Measurements from ENCODE around the gene NDUFA8.
"Not testable (repeated sequence)": the region's sequence is repeated elsewhere in the genome, so short reads cannot be mapped to it uniquely, and the experiment has no call there.

NDUFA8 gene

DNA sequence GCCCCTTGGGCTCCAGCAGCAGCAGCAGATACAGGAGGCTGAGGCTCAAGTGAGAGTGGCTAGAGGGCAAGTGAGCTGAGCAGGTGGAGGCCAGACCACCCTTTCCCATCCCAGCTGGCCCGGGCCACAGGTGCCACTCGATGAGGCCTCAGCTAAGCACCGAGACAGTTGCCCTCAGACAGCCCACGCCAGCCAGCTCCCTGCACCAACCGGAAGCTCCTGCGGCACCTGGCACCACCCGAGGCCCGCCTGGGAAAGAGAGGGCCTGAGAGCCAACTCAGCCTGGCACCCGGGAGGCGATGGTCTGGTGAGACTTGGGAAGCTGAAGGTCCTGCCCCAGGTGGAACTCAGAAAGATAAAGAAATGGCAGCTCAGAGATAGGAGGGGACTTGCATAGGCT is 38.2 kb downstream of the NDUFA8 start:
- DNase-seq (ENCODE audit: low read depth in 2 of 2) = no peak

DNA sequence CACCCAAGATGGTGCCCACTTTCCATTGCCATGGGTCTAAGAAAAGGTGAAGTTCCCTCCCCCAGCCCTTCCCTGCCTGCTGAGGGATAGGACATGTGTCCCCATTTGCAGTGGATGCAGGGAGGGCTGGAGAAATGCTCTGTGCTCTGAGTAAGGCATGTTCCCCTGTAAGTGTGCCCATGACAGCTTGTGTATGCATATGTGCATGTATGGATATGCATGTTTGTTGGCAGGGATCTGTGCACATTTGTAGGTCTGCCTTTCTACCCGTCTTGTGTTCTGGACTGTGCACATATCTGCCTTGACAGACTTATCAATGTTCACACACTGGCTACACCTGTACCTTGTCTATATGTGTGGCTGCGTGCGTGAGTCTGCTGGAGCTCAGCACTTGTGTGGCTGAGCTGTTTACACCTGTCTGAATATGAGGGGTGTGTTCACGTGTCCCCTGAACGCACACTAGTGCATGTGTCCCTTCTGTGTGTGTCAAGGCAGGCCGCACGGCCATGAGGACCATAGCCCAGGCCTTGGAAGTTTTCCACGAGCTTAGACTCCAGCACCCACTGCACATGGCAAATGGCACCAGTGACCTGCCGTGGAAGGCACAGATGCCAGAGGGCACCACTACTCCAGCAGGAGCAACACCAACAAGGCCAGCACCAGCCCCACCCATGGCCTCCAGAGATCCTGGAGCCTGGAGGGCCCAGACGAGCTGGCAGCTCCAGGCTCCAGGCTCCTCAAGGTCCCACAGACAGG is 39.1 kb downstream of the NDUFA8 start:
- no peak for DNase-seq (ENCODE audit: low read depth in 2 of 2)

DNA sequence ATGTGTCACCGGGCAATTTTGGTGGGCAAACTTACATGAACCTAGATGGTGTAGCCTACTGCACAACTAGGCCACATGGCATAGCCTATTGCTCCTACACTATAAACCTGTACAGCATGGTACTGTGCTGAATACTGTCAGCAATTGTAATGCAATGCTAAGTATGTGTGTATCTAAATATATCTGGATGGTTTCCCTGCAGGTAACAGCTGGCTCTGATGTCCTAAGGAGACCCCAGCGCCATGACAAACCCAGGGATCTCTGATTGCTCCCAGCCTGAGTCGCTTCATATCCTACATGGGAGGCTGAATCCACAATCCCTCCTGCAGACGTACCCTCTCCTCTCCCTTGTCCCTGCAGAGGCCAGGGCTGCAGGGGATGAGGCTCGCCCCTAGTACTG is 39.9 kb downstream of the NDUFA8 start:
- no peak for DNase-seq (ENCODE audit: low read depth in 2 of 2)

DNA sequence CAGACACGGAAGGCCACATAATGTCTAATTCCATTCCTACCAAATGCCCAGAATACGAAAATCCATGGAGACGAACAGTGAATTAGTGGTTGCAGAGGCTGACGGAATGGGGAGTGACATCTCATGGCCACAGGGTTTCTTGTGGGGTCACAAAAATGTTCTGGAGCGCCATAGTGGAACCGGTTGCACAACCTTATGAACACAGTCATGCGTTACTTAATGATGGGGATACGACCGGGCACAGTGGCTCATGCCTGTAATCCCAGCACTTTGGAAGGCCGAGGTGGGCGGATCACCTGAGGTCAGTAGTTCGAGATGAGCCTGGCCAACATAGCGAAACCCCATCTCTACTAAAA is 40.4 kb downstream of the NDUFA8 start:
- DNase-seq (ENCODE audit: low read depth in 2 of 2) = no peak

DNA sequence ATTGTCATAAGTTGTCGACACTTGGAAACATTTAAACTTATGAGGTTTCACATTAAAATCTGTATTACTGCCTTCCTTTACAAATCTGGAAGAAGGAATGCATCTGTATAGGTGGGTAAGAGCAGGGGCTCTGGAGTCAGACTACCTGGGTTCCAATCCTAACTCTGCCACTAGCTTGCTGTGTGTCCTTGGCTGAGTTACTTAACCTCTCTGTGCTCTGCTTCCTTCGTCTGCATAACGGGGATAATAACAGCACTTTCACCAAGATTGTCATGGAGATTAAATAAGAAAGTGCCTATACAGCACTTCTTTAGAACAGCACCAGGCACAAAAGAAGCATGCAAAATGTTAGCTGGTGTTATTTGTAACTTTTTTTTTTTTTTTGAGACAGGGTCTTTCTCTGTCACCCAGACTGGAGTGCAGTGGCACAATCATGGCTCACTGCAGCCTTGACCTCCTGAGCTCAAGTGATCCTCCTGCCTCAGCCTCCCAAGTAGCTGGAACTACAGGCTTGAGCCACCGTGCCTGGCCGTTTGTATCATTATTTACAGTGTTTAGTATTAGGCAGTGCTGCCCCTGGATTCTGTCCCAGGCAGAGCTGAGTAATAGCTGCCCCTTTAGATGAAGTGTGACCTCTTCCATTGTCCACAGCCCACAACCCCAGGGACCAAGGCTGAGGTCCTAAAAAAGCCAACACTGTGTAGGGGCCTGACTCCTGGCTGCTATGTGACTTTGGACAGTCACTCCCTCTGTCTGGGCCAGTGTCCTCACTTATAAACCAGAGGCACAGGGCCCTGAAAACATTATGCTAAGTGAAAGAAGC is 41.0 kb downstream of the NDUFA8 start:
- no peak for DNase-seq (ENCODE audit: low read depth in 2 of 2)

DNA sequence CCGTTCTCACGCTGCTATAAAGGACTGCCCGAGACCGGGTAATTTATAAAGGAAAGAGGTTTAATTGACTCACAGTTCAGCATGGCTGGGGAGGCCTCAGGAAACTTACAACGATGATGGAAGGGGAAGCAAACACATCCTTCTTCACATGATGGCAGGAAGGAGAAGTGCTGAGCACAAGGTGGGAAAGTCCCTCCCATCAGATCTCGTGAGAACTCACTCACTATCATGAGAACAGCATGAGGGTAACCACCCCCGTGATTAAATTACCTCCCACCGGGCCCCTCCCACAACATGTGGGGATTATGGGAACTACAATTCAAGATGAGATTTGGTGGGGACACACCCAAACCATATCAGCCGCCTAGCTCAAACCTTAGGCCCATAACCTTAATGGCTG is 42.3 kb downstream of the NDUFA8 start:
- DNase-seq (ENCODE audit: low read depth in 2 of 2) = not testable (repeated sequence)

DNA sequence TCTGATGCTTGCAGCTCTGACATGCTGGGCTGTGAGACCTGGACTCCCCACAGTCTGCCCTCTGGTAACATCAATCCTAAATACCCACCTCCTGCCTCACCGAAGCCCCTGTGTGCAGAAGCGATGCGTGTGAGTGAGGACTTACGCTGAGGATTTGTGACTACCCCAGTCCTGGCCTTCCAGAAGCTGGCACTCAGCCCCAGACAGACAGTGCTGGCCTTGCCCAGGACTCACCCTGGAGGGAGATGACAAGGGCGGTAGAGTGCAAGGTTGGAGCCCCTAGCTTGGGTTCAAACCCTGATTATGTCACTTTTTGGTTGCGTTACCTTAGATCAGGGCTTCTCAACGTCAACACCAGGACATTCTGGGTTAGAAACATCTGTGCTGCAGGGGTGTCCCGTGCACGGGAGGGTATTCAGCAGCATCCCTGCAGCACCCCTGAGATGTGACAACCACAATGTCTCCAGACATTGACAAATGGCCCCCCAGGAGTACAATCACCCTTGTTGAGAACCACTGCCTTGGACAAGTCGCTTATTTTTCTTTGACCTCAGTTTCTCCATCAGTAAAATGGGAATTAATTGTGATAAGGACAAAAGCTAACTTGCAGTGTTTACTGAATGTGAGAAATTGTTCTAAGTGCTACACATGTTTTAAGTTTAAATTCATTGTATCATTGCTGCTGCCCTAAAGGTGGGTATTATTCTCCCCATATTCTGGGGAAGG is 43.0 kb downstream of the NDUFA8 start:
- no peak for DNase-seq (ENCODE audit: low read depth in 2 of 2)

DNA sequence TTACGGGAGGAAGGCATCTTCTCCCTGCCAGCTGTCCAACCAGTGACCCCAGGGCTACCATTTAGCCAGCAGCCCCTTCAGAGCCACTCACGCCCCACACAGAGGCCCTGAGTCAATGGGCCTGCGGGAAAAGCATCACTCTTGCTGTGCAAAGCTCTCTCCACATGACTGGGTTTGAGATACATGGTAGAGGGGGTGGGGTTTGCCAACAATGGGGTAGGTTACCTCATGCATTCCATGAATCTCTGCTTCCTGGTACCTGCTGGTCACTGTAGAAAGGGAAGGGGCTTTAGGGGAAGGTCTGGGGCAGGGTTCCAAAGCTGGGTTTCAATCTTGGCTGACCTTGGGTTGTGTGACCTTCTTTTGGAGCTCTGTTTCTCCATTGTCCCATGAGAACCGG is 43.5 kb downstream of the NDUFA8 start:
- DNase-seq (ENCODE audit: low read depth in 2 of 2) = no peak

DNA sequence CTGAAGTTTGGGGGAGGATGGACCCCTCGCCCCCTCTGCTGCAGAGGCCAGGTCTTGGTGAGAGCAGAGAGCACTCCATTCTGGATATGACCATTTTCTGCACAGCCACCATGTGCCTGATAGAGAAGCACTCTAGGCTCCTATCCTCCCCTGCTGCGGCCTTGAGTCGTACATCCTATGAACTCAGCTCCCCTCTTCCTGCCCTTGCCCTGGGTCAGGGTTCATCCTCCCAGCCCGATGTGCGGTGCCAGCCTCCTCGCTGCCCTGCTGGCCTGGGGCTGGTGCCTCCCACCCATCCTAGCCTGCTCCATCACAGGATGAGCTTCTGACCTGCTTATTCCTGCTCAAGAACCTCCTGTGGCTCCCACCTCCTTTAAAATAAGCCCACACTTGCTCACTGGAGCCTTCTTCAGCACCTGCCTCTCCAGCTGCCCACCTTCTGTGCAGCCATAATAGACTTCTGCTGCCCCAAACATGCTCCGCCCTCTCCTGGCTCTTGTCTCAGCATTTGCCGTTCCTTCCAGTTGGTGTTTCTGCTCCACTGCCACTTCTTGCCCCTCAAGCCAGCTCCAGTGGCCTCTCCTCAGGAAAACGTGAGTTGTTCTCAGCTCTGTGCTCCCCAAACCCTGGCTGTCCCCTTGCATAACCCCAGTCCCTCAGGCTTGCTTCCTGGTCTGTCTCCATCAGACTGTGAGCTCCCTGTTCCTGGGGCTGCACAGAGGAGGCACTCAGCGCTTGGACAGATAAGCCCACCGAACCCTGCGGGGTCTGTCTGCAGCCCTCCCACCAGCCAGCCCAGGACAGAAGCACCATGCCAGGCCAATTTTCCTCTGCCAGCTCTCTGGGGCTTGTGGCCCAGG is 44.2 kb downstream of the NDUFA8 start:
- DNase-seq (ENCODE audit: low read depth in 2 of 2) = no peak

DNA sequence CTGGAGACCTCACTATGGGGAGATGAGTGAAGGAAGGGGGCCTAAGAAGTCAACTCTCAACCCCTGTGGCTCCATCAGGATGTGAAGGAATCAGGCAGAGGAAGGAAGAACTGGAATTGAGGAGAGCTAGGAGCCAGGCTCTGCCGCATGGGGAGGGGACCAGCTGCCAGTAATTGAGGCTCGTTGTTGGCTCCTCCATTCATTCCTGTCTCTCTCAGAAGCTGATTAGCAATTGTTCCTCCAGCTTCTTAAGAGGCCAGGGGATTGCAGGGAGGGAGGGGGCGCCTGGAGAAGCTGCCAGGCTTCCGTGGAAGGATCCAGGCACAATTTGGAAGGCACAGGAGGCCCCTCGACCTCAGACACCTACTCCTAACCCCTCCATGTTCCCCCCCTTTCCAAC is 46.0 kb downstream of the NDUFA8 start:
- DNase-seq (ENCODE audit: low read depth in 2 of 2) = no peak

DNA sequence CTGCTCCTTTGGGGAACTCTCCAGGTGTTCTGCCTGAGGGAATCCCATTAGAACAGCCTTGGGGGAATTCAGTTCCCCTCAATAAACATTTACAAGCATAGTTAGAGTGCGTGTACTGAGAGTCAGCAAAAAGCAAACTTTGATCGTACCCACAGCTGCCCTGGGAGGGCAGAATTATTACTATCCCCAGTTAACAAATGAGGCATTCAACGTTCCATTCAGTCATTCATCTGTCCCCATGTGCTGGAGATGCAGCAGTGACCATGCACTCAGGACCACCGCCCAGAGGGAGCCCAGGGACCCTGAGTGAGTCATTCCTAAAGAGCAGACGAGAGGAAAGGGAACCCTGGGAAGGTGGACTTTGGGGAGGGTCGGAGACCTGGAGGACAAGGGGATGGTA is 47.3 kb downstream of the NDUFA8 start:
- DNase-seq (ENCODE audit: low read depth in 2 of 2) = no peak

DNA sequence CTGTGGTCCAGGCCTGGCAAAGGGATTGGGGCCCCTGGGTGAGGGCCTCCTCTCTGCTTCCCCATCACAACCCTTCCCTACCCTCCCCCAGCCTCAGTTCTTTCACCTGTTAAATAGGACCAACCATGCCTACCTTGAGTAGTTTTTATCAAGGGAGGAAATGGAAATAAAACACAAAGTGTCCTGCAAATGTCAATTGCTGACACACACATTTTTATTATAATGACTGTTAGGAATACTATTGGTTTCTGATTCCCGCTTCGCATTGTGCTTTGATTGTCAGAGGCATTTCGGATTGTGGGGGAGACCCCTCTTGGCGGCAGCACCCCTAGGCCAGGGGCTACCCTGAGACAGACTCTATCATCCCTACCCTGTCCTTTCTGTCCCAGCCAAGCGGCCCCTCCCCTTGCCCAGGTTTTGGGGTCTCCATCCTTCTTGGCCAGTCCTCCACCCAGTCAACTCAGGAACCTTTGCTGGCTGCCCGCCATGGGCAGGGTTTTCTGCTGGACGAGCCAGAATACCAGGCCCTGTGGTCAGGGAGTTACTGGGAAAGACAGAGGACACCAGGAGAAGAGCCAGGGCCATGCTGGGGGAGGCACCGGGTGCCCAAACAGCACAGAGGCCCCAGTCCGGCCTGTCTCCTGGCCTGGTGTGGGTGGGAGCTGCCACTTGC is 48.0 kb downstream of the NDUFA8 start:
- no peak for DNase-seq (ENCODE audit: low read depth in 2 of 2)

DNA sequence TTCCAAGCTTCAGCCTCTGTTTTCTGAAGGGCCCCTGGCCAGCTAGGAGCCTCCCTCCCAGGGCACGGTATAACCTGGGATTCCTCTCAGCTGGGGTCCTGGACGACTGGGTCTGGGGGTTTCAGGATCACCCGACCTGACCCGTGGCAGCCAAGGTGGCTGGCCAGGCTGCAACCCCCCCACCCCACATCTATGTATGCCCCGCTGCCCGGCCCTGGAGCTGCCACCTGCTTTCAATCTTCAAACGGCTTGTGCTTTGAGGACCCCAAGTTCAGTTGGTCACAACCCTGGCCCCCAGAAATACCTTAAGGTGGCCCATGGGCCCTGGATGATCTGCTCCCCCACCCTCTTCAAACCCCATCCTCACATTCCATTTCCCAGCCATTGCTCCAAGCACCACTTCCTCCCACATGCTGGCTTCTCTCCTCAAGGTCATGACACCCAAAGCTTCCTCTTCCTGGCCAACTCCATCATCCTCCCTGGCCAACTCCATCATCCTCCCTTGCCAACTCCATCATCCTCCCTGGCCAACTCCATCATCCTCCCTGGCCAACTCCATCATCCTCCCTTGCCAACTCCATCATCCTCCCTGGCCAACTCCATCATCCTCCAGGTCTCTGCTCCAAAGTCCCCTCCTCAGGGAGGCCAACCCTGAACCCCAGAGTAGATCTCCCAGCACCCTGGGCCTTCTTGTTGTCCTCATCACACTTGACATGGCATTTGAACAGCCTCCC is 49.3 kb downstream of the NDUFA8 start:
- DNase-seq (ENCODE audit: low read depth in 2 of 2) = no peak

DNA sequence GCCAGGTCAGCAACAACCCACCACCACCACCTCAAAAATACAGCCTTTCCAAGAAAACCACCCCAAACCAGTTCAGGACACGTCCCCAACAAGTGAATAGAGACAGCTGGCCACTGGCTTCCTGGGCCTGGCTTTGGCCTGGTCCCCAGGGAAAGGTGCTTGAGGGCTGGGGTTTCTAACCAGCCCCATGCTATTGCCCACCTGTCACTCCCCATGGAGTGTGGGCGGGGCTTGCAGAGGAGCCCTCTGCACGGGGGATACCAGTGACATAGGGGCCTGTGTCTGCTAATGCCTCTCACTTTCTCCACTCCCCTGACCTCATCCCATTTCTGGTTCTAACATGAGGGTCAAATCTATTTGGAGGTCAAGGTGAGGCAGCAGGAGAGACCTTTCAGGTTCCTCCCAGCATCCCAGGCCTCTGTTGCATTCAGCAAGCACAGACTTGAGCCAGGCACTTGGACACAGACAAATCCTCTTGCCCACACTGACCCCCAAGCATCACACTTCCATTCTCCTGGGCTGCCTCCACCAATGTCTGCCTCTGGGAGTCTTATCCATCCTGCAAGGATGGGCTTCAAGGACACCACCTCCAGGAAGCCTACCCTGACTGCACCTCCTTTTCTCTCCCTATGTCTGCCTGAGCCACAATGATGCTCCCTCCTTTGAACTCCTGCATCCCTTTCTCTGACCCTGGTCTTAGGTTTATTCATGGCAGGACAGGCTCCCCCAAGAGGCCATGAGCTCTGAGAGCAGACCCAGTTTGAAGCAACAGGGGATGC is 50.4 kb downstream of the NDUFA8 start:
- no peak for DNase-seq (ENCODE audit: low read depth in 2 of 2)

DNA sequence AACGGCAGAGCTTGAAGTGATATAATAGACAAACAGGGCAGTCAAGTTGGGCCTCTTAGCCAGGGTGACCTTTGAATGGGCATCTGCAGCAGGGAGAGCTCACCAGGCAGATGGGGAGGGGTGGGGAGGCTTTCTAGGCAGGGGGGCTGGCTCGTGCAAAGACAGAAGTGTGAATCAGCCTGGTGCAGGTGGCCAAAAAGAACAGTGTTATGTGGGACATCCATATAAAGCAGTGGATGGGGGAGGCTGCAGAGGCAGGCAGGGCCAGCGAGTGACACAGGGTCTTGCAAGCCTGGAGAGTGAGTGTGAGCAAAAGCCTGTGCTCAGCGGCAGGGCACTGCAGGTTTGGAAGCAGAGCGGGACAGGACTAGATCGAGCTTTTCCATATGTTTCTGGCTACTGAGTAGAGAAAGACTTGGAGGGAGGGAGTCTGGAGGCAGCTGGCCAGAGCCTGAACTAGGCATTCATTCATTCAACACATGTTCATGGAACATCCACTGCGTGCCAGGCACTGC is 52.2 kb downstream of the NDUFA8 start:
- no peak for DNase-seq (ENCODE audit: low read depth in 2 of 2)

DNA sequence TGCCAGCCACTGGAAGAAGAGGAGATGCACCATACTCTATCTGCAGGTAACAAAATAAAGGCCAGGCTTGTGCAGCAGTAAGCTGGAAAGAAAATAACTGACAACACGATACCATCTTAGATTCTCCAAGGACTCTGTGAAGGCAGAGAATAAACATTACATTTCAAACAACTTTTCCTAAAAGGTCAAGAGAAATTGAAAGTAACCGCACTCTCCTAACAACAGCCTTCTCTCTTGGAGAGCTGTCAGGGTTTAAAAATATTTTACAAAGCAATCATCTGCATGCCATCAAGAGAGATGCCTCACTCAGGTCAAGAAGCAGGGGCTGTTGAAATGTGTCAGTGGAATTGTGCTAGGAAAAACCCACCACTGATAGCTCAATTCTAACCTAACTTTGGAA is 53.0 kb downstream of the NDUFA8 start:
- no peak for DNase-seq (ENCODE audit: low read depth in 2 of 2)

DNA sequence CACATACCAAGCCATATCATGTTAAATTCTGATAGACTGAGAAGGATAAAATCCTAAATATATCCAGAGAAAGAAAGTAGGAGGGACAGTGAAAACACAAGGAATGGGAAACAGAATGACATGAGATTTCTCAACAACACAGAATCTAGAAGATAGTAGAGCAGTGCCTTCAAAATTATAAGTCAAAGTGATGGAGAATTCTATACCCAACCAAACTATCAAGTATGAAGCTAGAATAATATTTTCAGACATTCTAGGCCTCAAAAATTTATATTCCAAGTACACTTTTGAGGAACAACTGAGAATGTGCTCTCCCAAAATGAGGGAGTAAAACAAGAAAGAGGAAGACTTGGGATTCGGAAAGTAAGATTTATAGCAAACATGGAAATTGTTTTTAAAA is 55.6 kb downstream of the NDUFA8 start:
- DNase-seq (ENCODE audit: low read depth in 2 of 2) = no peak

DNA sequence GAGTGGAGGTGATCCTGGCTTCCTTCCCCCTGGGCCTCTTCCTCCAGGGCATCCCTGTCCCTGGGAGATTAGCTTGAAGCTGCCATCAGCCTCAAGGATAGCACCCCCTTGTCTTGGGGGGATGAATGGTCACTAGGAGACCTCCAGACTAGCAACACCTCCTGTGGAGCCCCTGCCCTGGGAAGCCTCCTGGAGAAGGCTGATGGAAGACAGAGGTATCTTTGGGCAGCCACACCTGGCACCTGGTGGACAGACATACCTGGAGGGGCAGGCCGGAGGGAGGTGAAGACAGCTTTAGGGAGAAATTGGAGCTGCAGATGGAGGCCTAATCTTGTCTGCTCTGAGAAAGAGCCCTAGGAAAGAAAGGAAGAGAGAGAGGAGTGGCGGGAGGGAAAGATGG is 57.4 kb downstream of the NDUFA8 start:
- no peak for DNase-seq (ENCODE audit: low read depth in 2 of 2)

DNA sequence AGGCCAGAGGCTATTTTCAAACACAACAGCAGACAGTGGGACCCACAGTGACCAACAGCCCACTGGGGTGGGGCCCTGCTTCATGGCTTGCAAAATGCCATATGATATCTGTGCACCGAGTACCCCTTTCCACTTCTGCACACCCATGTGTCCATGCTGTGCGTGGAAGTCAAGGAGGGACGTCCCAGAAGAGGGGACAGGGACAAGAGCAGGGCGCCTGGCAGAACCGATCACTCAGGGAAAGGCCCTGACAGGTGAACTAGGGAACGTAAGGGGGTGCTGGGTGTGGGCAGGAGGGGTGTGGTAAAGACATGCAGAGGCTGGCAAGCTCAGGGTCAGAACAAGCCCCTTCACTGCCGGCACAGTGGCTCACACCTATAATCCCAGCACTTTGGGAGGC is 58.8 kb downstream of the NDUFA8 start:
- no peak for DNase-seq (ENCODE audit: low read depth in 2 of 2)
